DMS114 treated with DMSO at 0.1 percent for 48 hours (cell line): ENCODE results near the gene BANK1.

Source experiments
- DNase-seq: peaks from one replicate; lab custom pipeline; 2025; ENCODE audit not compliant: unreplicated experiment; lab: John Stamatoyannopoulos, UW

The BANK1 gene

GRCh38 chr4:102105983-102106382 lies 315.5 kb downstream of the BANK1 start:
- DNase-seq, result no peak

GRCh38 chr4:102114118-102114630 lies 323.6 kb downstream of the BANK1 start:
- DNase-seq, result no peak

DNA sequence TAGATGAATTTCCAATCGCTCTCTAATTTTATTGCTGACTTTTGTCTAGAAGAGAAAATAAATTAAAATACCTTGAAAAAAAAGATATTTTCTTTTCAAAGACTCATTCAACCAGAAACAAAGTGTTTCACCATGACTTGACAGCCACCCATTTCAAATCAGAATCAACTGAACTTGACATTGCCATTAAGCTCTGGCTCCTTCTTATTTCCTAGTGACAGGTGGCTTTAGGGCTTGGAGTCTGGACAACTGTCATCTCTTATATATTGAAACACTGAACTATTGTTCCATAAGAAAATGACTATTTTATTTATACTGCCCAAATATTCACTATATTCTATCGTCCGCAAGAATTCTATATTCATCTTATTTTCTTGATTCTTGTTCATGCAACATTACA lies 325.6 kb downstream of the BANK1 start:
- no peak for DNase-seq

GRCh38 chr4:102120846-102121245 lies 330.3 kb downstream of the BANK1 start:
- DNase-seq, result no peak
